Measurements from ENCODE around the gene CPXM2.

DNA sequence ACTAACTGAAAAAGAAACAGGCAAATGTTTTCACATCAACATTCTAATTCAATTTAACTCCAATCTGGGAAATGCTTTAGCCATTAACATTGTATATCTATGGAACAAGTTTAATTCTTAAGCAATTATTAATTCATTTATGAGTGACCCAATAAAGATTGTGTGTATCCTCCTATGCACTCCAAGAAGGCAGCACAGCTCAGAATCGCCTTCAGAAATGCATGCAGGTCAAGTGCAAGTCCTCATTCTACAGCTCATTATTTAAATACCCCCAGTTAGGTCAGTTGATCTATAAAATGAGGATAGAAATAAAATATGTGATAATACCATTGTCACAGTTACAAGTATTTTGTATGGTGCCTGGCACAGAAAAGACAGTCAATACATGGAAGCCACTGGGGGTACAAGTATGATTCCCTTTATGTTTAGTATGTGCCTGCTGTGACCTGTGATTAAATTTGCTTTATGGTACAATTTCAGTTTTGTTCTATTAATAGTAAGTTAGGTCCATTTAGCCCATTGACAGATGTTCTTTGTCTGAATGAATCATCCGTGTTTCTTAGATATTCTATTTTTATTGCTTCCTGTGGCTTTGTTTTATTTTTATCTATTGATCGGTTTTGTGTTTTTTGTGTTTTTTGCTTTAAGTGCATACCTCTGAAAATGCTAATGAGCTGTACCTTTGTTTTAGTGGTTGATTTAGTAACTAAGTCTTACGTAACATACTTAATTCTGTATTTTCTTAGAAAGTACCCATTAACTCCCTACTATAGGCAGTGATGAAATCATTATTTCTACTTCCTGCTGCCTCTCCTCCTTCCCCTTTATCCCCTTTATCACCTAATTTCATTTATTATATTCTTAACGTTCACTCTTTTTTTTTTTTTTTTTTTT is 42.8 kb downstream of the CPXM2 start:
- TF ChIP-seq, protein P1, sequence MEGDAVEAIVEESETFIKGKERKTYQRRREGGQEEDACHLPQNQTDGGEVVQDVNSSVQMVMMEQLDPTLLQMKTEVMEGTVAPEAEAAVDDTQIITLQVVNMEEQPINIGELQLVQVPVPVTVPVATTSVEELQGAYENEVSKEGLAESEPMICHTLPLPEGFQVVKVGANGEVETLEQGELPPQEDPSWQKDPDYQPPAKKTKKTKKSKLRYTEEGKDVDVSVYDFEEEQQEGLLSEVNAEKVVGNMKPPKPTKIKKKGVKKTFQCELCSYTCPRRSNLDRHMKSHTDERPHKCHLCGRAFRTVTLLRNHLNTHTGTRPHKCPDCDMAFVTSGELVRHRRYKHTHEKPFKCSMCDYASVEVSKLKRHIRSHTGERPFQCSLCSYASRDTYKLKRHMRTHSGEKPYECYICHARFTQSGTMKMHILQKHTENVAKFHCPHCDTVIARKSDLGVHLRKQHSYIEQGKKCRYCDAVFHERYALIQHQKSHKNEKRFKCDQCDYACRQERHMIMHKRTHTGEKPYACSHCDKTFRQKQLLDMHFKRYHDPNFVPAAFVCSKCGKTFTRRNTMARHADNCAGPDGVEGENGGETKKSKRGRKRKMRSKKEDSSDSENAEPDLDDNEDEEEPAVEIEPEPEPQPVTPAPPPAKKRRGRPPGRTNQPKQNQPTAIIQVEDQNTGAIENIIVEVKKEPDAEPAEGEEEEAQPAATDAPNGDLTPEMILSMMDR (IDR thresholded peaks at IDR 0.05) = no peak
- no peak for TF ChIP-seq POLR2A (IDR thresholded peaks at IDR 0.05)

All from uterus (tissue), 2 donors.